Stimulated activated memory B cell treated with anti-CD40 and anti-IgM and Interleukin-4, amounts not matched to agents 10 μg/mL and 1 μg/mL and 100 μg/mL, for 72 hours (primary cell): ENCODE data around the gene COA1.
"Not testable (repeated sequence)": the region's sequence is repeated elsewhere in the genome, so short reads cannot be mapped to it uniquely, and the experiment has no call there.

Experiments
- ATAC-seq: fragments of 150-1000 bp; cut with Tn5 transposase; 2 replicates; pipeline ENCODE4 v1.10.0; 2021
- H3K27ac Mint-ChIP-seq: one replicate; pipeline ENCODE4 v1.8.0; 2022; ENCODE audit warnings: mild to moderate bottlenecking, mixed read lengths
- H3K27me3 Mint-ChIP-seq: one replicate; pipeline ENCODE4 v1.8.0; 2022; ENCODE audit warnings: mixed read lengths
- H3K36me3 Mint-ChIP-seq: one replicate; pipeline ENCODE4 v1.8.0; 2022; ENCODE audit warnings: mixed read lengths
- H3K4me1 Mint-ChIP-seq: one replicate; pipeline ENCODE4 v1.8.0; 2022; ENCODE audit warnings: mixed read lengths
- H3K4me3 Mint-ChIP-seq: one replicate; pipeline ENCODE4 v1.8.0; 2022; ENCODE audit warnings: mild to moderate bottlenecking, moderate library complexity, mixed read lengths
- H3K9me3 Mint-ChIP-seq: one replicate; pipeline ENCODE4 v1.8.0; 2022; ENCODE audit warnings: mixed read lengths

COA1 gene

DNA sequence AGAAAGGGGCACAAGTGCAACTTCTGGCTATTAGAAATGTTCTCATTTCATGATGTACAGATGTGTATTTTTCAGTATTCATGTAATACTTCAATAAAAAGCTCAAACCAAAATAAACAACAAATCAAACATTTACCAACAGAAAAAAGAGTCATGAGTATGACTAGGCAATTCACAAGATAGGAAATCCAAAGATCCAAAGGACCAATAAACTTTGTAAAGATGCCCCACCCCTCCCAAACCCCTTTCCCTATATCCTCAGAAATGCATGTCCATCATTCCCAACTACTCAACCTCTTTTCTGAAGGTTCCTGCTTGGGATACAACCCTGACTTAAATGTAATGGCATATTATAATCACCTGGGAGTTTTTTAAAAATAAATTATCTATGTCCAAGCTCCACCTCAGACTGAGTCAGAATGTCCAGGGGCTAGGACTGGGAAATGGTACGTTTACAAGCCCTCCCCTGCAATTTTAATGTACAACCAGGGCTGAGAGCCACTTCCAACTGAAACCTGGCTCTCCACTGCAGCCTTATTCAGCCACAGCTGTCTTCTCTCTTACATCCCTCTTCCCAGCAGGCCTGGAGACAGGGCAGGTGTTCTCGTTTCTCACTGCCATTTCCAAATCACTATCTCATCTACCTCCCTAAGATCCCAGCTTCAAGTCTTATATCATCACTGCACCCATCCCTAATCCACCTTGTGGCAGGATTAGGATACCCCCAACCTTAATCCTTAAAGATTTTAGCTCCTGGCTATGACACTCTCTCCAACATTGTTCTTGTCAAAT lies 36.5 kb downstream of the COA1 start:
- H3K9me3 Mint-ChIP-seq: peaks cover 3% of the 10 kb centered on the region
- ATAC-seq: no peak
- H3K4me3 Mint-ChIP-seq: no peak overlapping the region
- peaks cover 22% of the 10 kb centered on the region for H3K4me1 Mint-ChIP-seq
- H3K27ac Mint-ChIP-seq: no peak overlapping the region
- H3K27me3 Mint-ChIP-seq: no peaks in the 10 kb centered on the region
- peaks cover 11% of the 10 kb centered on the region for H3K36me3 Mint-ChIP-seq

DNA sequence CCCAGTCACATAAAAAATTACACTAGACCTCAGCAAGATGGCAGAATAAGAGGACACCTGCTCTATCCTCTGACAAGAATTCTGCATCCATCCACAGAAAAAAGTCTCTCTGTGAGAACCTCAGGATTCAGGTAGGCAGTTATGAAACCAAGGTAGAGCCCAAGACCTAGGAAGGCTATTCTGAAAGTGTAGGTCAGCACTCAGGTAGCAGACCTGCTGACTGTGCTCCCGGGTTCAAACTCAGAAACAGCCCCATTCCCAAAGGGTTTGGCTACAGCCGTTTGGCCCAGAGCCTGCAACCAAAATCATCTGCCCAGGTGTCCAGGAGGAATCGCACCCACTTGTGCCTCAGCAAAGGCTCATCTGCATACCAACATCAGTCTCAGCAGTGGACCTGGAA lies 37.7 kb downstream of the COA1 start:
- H3K27ac Mint-ChIP-seq: no peak overlapping the region
- no peaks in the 10 kb centered on the region for H3K27me3 Mint-ChIP-seq
- H3K9me3 Mint-ChIP-seq: peaks cover 3% of the 10 kb centered on the region
- no peak overlapping the region for H3K4me3 Mint-ChIP-seq
- peaks cover 22% of the 10 kb centered on the region for H3K4me1 Mint-ChIP-seq
- peaks cover 18% of the 10 kb centered on the region for H3K36me3 Mint-ChIP-seq
- no peak for ATAC-seq

DNA sequence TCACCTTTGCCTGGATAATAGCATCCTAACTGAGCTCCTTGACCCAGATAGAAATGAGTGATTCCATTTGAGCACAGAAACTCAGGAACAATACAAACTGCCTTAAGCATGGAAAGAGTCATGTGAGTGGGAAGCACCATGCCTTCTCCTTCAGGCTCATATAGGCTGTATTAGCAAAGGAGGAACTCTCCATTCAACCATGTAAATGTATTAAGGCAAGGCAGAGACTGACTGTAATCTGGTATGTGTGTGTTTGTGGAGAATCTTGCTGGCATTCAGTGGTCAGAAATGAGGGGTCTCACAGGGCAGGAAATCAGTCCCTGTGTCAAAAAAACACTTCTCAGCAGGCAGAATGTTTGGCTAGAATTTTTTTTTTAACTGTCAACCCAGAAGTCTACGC lies 40.2 kb downstream of the COA1 start:
- peaks cover 18% of the 10 kb centered on the region for H3K36me3 Mint-ChIP-seq
- peaks cover 3% of the 10 kb centered on the region for H3K9me3 Mint-ChIP-seq
- peak overlapping the region; percentile 60 for H3K27ac Mint-ChIP-seq
- H3K27me3 Mint-ChIP-seq: no peaks in the 10 kb centered on the region
- H3K4me3 Mint-ChIP-seq: no peak overlapping the region
- peaks cover 25% of the 10 kb centered on the region for H3K4me1 Mint-ChIP-seq
- ATAC-seq: no peak

DNA sequence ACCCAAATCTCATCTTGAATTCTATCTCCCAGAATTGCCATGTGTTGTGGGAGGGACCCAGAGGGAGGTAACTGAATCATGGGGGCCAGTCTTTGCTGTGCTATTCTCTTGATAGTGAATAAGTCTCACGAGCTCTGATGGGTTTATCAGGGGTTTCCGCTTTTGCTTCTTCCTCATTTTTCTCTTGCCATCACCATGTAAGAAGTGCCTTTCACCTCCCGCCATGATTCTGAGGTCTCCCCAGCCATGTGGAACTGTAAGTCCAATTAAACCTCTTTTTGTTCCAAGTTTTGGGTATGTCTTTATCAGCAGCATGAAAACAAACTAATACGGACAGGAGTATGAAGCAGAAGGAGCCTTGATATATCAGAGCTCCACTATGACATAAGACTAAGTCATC lies 41.5 kb downstream of the COA1 start:
- peaks cover 38% of the 10 kb centered on the region for H3K4me1 Mint-ChIP-seq
- not testable (repeated sequence) for H3K4me3 Mint-ChIP-seq, H3K9me3 Mint-ChIP-seq, H3K27me3 Mint-ChIP-seq, ATAC-seq, H3K27ac Mint-ChIP-seq
- H3K36me3 Mint-ChIP-seq: peaks cover 18% of the 10 kb centered on the region

DNA sequence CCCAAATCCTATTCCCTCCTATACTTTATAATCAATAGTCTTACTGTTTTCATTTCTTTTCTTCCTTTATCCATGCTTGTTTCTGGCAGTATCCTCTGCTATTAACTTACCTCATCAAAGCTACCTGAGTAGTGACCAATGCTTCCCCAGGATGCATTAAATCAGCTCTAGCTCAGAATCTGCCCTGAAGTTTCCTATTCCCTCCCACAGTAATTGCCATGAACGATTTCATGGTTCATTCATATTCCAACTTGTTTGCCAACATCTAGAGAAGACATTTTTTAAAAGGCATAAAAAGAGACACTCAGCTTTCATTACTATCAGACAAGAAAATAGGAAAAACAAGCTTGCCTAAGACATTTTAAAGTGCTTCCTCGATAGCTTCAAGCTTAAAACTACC lies 42.3 kb downstream of the COA1 start:
- ATAC-seq: no peak
- Mint-ChIP-seq H3K27ac (no peak overlapping the region), H3K4me3 (no peak overlapping the region), H3K27me3 (no peaks in the 10 kb centered on the region), H3K36me3 (peaks cover 20% of the 10 kb centered on the region), H3K4me1 (peaks cover 46% of the 10 kb centered on the region), H3K9me3 (peaks cover 3% of the 10 kb centered on the region)

DNA sequence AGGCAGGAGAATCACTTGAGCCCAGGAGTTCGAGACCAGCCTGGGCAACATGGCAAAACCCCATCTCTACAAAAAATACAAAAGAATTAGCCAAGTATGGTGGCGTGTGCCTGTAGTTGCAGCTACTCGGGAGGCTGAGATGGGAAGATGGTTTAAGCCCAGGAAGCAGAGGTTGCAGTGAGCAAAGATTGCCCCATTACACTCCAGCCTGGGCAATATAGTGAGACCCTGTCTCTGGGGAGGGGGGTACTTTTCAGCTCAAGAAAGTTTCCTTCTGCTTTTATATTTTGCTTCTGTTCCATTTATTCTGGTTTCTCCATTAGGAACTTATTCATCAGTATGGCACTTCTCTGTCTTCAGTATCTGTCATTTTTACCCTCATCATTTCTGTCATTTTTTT lies 48.6 kb downstream of the COA1 start:
- Mint-ChIP-seq H3K27me3 (no peaks in the 10 kb centered on the region), H3K4me1 (peaks cover 58% of the 10 kb centered on the region), H3K36me3 (peaks cover 7% of the 10 kb centered on the region), H3K9me3 (no peaks in the 10 kb centered on the region), H3K4me3 (no peak overlapping the region), H3K27ac (peak overlapping the region; percentile 85)
- no peak for ATAC-seq

DNA sequence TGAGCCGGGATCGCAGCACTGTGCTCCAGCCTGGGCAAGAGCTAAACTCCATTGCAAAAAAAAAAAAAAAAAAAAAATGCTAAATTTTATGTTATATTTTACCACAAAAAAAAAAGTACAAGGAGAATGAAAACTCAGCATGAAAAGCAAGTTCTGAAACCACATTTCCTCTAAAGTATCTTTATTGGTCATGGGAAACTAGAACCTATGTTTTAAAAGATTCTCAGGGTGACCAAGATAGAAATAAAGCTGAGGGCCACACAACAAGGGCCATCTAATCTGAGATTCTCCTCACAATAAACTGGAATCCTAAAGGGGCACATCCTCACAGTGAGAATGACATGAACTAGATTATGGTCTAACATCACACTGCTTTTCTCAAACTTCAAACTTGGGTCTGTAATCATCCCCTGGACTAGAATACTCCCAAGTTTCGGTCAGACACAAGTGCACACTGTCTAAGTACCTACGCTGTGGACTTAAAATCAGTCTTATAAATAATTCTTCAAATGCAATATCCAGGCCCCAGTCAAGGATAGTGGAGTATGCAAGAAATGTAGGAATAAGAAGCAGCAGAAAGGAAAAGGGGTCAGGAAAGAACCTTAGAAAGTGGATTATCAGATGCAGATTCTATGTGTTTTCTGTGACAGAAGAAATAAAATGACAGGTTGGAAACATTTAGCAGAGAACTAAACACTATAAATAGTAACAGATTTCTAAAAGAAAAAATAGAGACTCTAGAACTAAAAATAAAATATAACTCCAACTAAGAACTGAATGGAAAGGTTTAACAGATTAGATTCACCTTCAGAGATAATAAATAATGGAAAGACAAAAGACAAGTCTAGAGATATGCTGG lies 49.9 kb downstream of the COA1 start:
- H3K27ac Mint-ChIP-seq: peak overlapping the region; percentile 85
- no peak overlapping the region for H3K4me3 Mint-ChIP-seq
- ATAC-seq: no peak
- no peaks in the 10 kb centered on the region for H3K27me3 Mint-ChIP-seq
- peaks cover 15% of the 10 kb centered on the region for H3K36me3 Mint-ChIP-seq
- H3K4me1 Mint-ChIP-seq: peaks cover 58% of the 10 kb centered on the region
- no peaks in the 10 kb centered on the region for H3K9me3 Mint-ChIP-seq

DNA sequence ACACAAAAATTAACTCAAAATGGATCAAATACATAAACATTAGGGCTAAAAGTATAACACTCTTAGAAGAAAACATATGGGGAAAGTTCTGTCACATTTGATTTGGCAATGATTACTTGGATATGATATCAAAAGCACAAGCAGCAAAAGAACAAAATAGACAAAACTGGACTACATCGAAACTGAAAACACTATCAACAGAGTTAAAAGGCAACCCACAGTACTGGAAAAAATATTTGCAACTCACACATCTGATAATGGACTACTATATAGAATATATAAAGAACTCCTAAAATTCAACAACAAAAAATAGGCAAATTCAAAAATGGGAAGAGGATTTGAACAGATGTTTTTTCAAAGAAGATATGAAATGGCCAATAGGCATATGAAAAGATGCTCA lies 51.0 kb downstream of the COA1 start:
- peak overlapping the region; percentile 85 for H3K27ac Mint-ChIP-seq
- no peaks in the 10 kb centered on the region for H3K9me3 Mint-ChIP-seq
- no peak for ATAC-seq

DNA sequence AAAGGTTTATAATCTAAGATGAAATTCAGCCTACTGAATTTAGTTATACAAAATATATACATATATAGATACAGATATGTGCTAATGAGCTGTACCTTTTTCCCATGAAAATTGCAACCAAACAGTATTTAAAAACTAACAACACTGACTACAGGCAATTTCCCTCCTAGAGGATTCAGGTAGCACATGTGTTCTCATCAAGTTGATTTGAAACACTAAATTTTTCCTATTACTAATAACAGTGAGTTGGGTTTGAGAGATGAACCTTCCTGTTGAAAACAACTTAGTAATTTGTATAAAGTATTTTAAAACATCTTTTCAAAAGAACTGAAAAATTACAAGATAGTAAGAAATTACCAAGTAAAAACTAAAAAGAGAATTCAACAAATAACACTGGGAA lies 51.5 kb downstream of the COA1 start:
- H3K27ac Mint-ChIP-seq: no peak overlapping the region
- peaks cover 3% of the 10 kb centered on the region for H3K9me3 Mint-ChIP-seq
- H3K4me3 Mint-ChIP-seq: no peak overlapping the region
- no peak for ATAC-seq
- H3K27me3 Mint-ChIP-seq: no peaks in the 10 kb centered on the region
- peaks cover 52% of the 10 kb centered on the region for H3K4me1 Mint-ChIP-seq
- peaks cover 28% of the 10 kb centered on the region for H3K36me3 Mint-ChIP-seq

More for the DNA sequence above, 51.0 kb downstream of the COA1 start:
- Mint-ChIP-seq H3K27me3 (no peaks in the 10 kb centered on the region), H3K4me1 (peaks cover 52% of the 10 kb centered on the region), H3K36me3 (peaks cover 24% of the 10 kb centered on the region), H3K4me3 (no peak overlapping the region)

DNA sequence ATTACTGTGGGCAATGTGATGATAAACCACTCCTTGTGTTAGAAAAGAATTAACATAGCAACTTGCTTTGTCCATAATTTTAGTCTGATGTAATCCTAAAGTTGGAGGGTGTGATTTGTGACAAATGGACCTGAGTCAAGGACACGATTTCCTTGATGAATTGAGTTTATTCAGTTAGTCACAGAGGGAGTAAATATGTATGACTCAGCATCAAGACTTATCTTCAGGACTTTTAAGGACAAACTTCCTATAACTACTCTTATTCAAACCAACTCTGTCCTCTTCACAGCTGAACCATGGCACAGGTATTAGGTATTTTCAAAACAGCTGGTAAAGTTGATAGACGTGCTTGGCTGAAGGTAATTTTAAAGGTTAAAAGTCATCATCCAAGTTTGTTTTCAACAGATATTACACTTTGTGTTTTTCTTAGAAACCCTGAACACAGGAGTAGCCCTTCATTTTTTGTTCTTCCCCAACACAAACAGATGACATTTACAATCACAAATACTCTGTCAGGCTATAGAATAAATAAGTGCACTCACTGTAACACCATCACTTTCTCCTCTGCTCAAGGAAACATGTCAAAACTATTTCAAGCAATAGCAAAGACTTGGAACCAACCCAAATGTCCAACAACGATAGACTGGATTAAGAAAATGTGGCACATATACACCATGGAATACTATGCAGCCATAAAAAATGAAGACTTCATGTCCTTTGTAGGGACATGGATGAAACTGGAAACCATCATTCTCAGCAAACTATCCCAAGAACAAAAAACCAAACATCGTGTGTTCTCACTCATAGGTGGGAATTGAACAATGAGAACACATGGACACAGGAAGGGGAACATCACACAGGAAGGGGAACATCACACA lies 54.5 kb downstream of the COA1 start:
- H3K4me1 Mint-ChIP-seq: peaks cover 46% of the 10 kb centered on the region
- ATAC-seq: no peak
- no peaks in the 10 kb centered on the region for H3K27me3 Mint-ChIP-seq
- H3K36me3 Mint-ChIP-seq: peaks cover 43% of the 10 kb centered on the region
- H3K4me3 Mint-ChIP-seq: no peak overlapping the region
- H3K9me3 Mint-ChIP-seq: peaks cover 9% of the 10 kb centered on the region
- H3K27ac Mint-ChIP-seq: peak overlapping the region; percentile 43

DNA sequence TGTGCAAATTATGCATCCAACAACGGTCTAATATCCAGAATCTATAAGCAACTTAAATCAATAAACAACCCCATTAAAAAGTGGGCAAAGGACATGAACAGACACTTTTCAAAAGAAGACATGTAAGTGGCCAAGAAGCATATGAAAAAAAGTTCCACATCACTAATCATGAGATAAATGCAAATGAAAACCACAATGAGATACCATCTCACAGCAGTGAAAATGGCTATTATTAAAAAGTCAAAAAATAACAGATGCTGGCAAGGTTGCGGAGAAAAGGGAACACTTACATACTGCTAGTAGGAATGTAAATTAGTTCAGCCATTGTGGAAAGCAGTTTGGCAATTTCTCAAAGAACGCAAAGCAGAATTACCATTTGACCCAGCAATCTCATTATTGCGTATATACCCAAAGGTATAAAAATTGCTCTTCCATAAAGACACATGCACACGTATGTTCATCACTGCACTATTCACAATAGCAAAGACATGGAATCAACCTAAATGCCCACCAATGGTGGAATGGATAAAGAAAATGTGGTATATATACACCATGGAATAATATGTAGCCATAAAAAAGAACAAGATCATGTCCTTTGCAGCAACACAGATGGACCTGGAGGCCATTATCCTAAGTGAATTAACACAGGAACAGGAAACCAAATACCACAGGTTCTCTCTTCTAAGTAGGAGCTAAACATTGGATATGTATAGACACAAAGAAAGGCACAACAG lies 55.9 kb downstream of the COA1 start:
- not testable (repeated sequence) for H3K27me3 Mint-ChIP-seq, H3K4me3 Mint-ChIP-seq, ATAC-seq
- Mint-ChIP-seq H3K9me3 (peaks cover 14% of the 10 kb centered on the region), H3K27ac (peak overlapping the region; percentile 43), H3K4me1 (peaks cover 46% of the 10 kb centered on the region), H3K36me3 (peaks cover 57% of the 10 kb centered on the region)

DNA sequence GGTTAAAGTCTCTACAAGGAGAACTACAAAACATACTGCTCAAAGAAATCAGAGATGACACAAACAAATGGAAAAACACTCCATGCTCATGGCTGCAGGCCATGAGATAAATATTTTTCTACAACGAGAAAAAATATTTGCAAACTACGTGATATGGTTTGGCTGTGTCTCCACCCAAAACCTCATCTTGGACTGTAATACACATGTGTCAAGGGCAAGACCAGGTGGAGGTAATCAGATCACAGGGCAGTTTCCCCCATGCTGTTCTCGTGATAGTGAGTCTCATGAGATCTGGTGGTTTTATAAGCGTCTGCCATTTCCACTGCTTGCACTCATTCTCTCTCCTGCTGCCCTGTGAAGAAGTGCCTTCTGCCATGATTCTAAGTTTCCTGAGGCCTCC lies 57.8 kb downstream of the COA1 start:
- no peak for ATAC-seq
- peaks cover 14% of the 10 kb centered on the region for H3K9me3 Mint-ChIP-seq
- peaks cover 42% of the 10 kb centered on the region for H3K4me1 Mint-ChIP-seq
- H3K36me3 Mint-ChIP-seq: peaks cover 59% of the 10 kb centered on the region
- no peaks in the 10 kb centered on the region for H3K27me3 Mint-ChIP-seq
- no peak overlapping the region for H3K4me3 Mint-ChIP-seq
- peak overlapping the region; percentile 43 for H3K27ac Mint-ChIP-seq

DNA sequence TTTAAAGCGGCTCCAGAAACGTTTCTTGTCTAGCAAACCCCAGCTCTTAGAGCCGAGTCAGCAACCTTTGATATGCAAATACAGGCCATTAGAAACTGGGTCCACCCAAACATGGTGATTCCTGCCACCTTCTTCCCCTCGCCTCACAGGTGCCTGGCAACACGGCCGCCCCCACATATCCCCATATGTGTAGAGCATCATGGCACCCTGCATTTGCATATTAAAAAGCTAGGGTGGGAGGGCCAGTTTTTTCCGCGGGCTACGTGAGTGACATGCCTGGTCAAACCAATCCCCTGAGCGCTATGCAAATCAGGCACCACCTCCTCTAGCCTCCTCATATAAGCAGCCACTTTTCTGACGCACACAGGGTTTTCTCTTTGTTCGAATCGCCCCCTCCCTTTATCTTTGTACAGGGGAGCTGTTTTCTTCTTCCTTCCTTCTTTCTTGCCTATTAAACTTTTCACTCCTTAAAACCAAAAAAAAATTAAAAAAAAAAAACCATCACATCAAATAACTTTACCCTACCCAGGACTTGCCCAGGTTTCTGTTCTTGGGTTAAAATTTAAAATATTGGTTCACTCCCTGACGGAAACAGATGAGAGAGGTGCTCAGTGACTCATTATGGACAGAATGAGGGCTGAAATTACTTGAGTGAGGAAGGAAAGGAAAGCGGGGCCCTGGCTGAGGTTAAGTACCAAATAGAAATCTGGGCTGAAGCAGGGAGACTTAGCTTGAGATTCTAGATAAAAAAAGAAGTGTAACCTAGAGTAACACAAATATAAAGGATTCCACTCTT lies 59.8 kb downstream of the COA1 start:
- H3K4me3 Mint-ChIP-seq: peak overlapping the region; percentile 56
- peak; percentile 79 for ATAC-seq
- H3K9me3 Mint-ChIP-seq: peaks cover 17% of the 10 kb centered on the region
- H3K4me1 Mint-ChIP-seq: peaks cover 59% of the 10 kb centered on the region
- peak overlapping the region; percentile 81 for H3K27ac Mint-ChIP-seq
- peaks cover 63% of the 10 kb centered on the region for H3K36me3 Mint-ChIP-seq
- no peaks in the 10 kb centered on the region for H3K27me3 Mint-ChIP-seq

DNA sequence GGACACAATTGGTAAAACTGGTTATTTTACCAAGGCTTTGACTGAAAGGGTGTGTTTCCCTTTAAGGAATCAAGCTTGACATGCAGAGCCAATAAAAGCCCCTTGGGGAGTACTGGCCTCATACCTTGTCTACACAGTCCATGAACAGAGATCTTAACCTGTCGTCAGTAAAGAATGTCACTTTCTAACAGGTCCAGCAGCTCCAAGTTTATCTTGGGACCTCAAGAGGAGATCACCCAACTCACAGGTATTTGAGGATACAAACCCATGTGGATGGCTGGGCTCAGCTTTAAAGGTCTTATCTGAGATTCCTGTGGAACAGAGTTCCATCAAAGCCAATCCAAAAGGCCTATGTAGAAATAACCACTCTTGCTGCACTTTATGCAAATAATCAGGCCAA lies 61.3 kb downstream of the COA1 start:
- Mint-ChIP-seq H3K27ac (peak overlapping the region; percentile 81), H3K4me3 (no peak overlapping the region), H3K27me3 (no peaks in the 10 kb centered on the region), H3K36me3 (peaks cover 60% of the 10 kb centered on the region), H3K4me1 (peaks cover 54% of the 10 kb centered on the region), H3K9me3 (peaks cover 16% of the 10 kb centered on the region)
- no peak for ATAC-seq
